ENCODE measurements around the gene LTF.

DNA sequence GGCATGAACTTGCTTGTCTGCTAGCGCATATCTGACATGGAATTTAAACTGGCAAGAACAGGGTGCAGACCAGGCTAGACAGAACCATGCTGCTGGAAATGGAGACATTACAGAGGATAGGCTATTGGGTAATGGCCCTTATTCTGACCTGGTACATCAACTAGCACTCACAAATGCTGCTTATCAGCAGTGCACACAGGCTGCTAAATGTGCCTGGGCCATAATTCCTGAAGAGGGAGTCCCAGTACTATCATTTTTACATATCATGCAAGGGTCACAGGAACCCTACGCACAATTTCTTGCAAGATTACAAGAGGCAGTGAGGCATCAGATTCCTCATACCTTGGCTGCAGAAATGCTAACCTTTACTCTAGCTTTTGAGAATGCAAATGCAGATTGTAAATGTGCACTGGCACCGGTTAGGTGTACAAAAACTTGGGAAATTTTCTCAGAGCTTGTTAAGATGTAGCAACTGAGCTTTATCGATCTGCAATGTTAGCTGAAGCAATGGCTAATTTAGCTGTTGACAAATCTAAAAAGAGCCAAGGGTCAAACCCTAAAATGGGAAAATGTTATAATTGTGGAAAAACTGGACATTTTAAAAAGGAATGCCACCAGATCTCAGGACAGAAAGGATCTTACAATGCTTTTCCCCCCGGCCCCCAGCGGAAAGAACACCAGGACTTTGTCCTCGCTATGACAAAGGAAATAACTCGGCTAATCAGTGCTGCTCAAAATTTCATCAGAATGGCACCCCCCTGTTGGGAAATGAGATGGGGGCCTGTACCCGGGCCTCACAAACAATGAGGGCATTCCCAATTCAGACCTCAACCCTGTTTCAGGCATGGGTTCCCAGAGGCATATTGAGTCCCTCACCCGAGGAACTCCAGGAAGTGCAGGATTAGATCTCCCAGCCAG lies 36.5 kb downstream of the LTF start:
- TF ChIP-seq, protein P1, sequence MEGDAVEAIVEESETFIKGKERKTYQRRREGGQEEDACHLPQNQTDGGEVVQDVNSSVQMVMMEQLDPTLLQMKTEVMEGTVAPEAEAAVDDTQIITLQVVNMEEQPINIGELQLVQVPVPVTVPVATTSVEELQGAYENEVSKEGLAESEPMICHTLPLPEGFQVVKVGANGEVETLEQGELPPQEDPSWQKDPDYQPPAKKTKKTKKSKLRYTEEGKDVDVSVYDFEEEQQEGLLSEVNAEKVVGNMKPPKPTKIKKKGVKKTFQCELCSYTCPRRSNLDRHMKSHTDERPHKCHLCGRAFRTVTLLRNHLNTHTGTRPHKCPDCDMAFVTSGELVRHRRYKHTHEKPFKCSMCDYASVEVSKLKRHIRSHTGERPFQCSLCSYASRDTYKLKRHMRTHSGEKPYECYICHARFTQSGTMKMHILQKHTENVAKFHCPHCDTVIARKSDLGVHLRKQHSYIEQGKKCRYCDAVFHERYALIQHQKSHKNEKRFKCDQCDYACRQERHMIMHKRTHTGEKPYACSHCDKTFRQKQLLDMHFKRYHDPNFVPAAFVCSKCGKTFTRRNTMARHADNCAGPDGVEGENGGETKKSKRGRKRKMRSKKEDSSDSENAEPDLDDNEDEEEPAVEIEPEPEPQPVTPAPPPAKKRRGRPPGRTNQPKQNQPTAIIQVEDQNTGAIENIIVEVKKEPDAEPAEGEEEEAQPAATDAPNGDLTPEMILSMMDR (IDR thresholded peaks at IDR 0.05), result no peak
- no peak for TF ChIP-seq POLR2A (IDR thresholded peaks at IDR 0.05)
